Adipose tissue (tissue), 3 donors: Measurements from ENCODE around the gene XBP1. TPM values are rescaled to one million over a fixed set of nuclear protein-coding genes. Genes with fewer than 3 reads are reported as not detected.
A peak's percentile ranks its signal among the peaks of the same experiment; 100 is the strongest.
"Not testable (repeated sequence)": the region's sequence is repeated elsewhere in the genome, so short reads cannot be mapped to it uniquely, and the experiment has no call there.

ENCODE experiments used
- H3K27ac ChIP-seq: one replicate; pipeline ENCODE4 v1.5.1; 2013; ENCODE audit warnings: low read depth, low read length
- WGBS, 3 donors: extraction: QIAGEN DNeasy Blood & Tissue Kit; methylation state at CpG; one replicate each; pipeline ENCODE4 v1.1.7; 2013; 5-methylcytosine and 5-hydroxymethylcytosine counted together
- polyA plus RNA-seq, 3 donors: library from polyadenylated mRNA; stranded (reverse); fragments of 200-250 nt; gene quantifications; one replicate each; pipeline ENCODE4 v1.2.3, GENCODE V29; 2013
- donor health status: healthy with polysubstance abuse.
- donor health status: Bipolar disorder and iron deficiency.
- donor health status: healthy.

The XBP1 gene
- 100 to 1,000 TPM in 2 of 3 donors, 10 to 100 TPM in 1; 79.1 to 733 (median 151) TPM for polyA plus RNA-seq

- WGBS, 3 donors = 0 to 1% (median 1%) methylated on average over 70 to 78 of the region's 78 CpGs
- H3K27ac ChIP-seq = peak within 1 kb of the TSS; percentile 100
Measured at GRCh38 chr22:28800308-28801041, at the start of gene XBP1. Gene XBP1, minus strand, starts transcription at chr22:28800569.

GRCh38 chr22:28846994-28847393 lies 46.6 kb upstream of the XBP1 start:
- no peak overlapping the region for H3K27ac ChIP-seq
- 95 to 98% (median 96%) methylated on average over 2 of the region's 2 CpGs for WGBS, 3 donors

GRCh38 chr22:28844277-28844676 lies 43.9 kb upstream of the XBP1 start:
- not testable (repeated sequence) for H3K27ac ChIP-seq
- 84 to 90% (median 89%) methylated on average over 2 of the region's 2 CpGs for WGBS, 3 donors

GRCh38 chr22:28843633-28844032 lies 43.3 kb upstream of the XBP1 start:
- 80 to 93% (median 85%) methylated on average over 2 of the region's 2 CpGs for WGBS, 3 donors

GRCh38 chr22:28841111-28841510 lies 40.7 kb upstream of the XBP1 start:
- 56 to 97% (median 66%) methylated on average over 5 of the region's 5 CpGs for WGBS, 3 donors

More at GRCh38 chr22:28843633-28844032, 43.3 kb upstream of the XBP1 start:
- no peak overlapping the region for H3K27ac ChIP-seq

GRCh38 chr22:28838971-28839370 lies 38.6 kb upstream of the XBP1 start:
- H3K27ac ChIP-seq = no peak overlapping the region
- WGBS, 3 donors = 80 to 83% (median 83%) methylated on average over 5 of the region's 5 CpGs

More at GRCh38 chr22:28841111-28841510, 40.7 kb upstream of the XBP1 start:
- H3K27ac ChIP-seq = no peak overlapping the region

GRCh38 chr22:28837640-28838039 lies 37.3 kb upstream of the XBP1 start:
- no peak overlapping the region for H3K27ac ChIP-seq
- WGBS, 3 donors = 91 to 92% (median 91%) methylated on average over 6 of the region's 6 CpGs

GRCh38 chr22:28835630-28836189 lies 35.3 kb upstream of the XBP1 start:
- 88 to 94% (median 92%) methylated on average over 11 of the region's 11 CpGs for WGBS, 3 donors
- no peak overlapping the region for H3K27ac ChIP-seq

GRCh38 chr22:28833276-28833923 lies 33.0 kb upstream of the XBP1 start:
- H3K27ac ChIP-seq = no peak overlapping the region
- WGBS, 3 donors = 91 to 98% (median 93%) methylated on average over 3 of the region's 3 CpGs

- WGBS, 3 donors = 93 to 100% (median 100%) methylated on average over 1 of the region's 1 CpG
Measured at GRCh38 chr22:28832731-28833130, 32.4 kb upstream of the XBP1 start.

GRCh38 chr22:28831140-28832072 lies 31.0 kb upstream of the XBP1 start:
- H3K27ac ChIP-seq = no peak overlapping the region
- 76 to 81% (median 77%) methylated on average over 7 of the region's 7 CpGs for WGBS, 3 donors

More at GRCh38 chr22:28832731-28833130, 32.4 kb upstream of the XBP1 start:
- no peak overlapping the region for H3K27ac ChIP-seq

- WGBS, 3 donors = 81 to 93% (median 81%) methylated on average over 3 of the region's 3 CpGs
- no peak overlapping the region for H3K27ac ChIP-seq
Measured at GRCh38 chr22:28830441-28830840, 30.1 kb upstream of the XBP1 start.

GRCh38 chr22:28829358-28830181 lies 29.2 kb upstream of the XBP1 start:
- H3K27ac ChIP-seq = no peak overlapping the region
- 25 to 37% (median 34%) methylated on average over 12 of the region's 12 CpGs for WGBS, 3 donors

- no peak overlapping the region for H3K27ac ChIP-seq
- 61 to 96% (median 72%) methylated on average over 7 of the region's 7 CpGs for WGBS, 3 donors
Measured at GRCh38 chr22:28826921-28827320, 26.6 kb upstream of the XBP1 start.

GRCh38 chr22:28826430-28826829 lies 26.1 kb upstream of the XBP1 start:
- 53 to 83% (median 64%) methylated on average over 4 of the region's 4 CpGs for WGBS, 3 donors

GRCh38 chr22:28824455-28824854 lies 24.1 kb upstream of the XBP1 start:
- WGBS, 3 donors = 86 to 95% (median 90%) methylated on average over 9 of the region's 9 CpGs
- H3K27ac ChIP-seq = not testable (repeated sequence)

More at GRCh38 chr22:28826430-28826829, 26.1 kb upstream of the XBP1 start:
- not testable (repeated sequence) for H3K27ac ChIP-seq

- H3K27ac ChIP-seq = no peak overlapping the region
- WGBS, 3 donors = 24 to 72% (median 63%) methylated on average over 4 of the region's 4 CpGs
Measured at GRCh38 chr22:28822930-28823551, 22.7 kb upstream of the XBP1 start.
